ENCODE results near the gene CCDC158.

GRCh38 chr4:76296286-76296820, 124.6 kb downstream of the CCDC158 start:
- TF ChIP-seq, protein P1, sequence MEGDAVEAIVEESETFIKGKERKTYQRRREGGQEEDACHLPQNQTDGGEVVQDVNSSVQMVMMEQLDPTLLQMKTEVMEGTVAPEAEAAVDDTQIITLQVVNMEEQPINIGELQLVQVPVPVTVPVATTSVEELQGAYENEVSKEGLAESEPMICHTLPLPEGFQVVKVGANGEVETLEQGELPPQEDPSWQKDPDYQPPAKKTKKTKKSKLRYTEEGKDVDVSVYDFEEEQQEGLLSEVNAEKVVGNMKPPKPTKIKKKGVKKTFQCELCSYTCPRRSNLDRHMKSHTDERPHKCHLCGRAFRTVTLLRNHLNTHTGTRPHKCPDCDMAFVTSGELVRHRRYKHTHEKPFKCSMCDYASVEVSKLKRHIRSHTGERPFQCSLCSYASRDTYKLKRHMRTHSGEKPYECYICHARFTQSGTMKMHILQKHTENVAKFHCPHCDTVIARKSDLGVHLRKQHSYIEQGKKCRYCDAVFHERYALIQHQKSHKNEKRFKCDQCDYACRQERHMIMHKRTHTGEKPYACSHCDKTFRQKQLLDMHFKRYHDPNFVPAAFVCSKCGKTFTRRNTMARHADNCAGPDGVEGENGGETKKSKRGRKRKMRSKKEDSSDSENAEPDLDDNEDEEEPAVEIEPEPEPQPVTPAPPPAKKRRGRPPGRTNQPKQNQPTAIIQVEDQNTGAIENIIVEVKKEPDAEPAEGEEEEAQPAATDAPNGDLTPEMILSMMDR (IDR thresholded peaks at IDR 0.05): no peak
- TF ChIP-seq POLR2A (IDR thresholded peaks at IDR 0.05) (no peak), EP300 (IDR thresholded peaks at IDR 0.05) (no peak)

Measured in gastroesophageal sphincter (tissue), 3 donors.